Activated CD4-positive, alpha-beta T cell treated with anti-CD3 and anti-CD28 coated beads, Interleukin-2, Interleukin-6, amounts not matched to agents 100 ng/mL and 50 ng/mL, durations not matched to agents 16 hours and 8 hours (primary cell): Measurements from ENCODE around the gene OR4D10.
"Not testable (repeated sequence)": the region's sequence is repeated elsewhere in the genome, so short reads cannot be mapped to it uniquely, and the experiment has no call there.

ENCODE experiments used
- DNase-seq: peaks from one replicate; pipeline ENCODE4 v3.0.0-alpha.2; 2020

OR4D10 gene

DNA sequence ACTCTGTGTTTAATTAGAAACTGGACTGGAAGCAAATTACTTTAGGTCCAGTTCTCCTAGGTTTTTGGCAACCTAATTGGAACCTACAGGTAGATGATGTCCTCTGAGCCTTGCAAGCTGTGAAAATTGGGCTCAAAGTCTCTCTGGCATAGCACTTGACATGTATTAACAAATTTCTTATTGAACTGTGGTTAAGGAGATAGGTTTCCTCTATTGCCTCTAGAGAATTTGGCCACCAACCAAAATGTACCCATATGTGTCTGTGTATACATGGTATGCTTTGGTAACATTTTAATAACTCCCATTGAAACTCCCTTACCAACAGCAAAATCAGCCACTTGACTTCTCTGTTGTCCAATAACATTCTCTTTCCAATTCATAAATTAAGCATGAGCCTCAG is at the start of gene OR4D10:
Gene OR4D10 (plus strand): TSS at position 301 of the 400 bp plus-strand sequence. CDS start 4,115 bp downstream, outside the sequence.
- DNase-seq, result no peak

DNA sequence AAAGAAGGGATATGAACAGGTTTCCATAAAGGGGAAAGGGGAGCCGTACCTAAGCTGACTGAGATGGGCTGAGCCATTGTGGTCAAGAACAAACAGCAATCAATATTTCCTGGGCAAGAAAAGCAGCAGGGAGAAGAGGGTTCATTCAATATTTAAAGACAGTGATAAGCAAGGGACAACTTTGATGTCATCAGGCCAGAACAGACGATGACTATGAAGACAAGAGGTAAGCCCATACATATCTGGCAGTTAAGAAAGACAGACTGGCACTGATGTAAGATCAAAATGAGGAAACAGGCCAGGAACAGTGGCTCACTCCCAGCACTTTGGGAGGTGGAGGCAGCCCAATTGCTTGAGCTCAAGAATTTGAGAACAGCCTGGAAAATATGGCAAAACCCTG is 49.3 kb upstream of the OR4D10 start:
- no peak for DNase-seq

DNA sequence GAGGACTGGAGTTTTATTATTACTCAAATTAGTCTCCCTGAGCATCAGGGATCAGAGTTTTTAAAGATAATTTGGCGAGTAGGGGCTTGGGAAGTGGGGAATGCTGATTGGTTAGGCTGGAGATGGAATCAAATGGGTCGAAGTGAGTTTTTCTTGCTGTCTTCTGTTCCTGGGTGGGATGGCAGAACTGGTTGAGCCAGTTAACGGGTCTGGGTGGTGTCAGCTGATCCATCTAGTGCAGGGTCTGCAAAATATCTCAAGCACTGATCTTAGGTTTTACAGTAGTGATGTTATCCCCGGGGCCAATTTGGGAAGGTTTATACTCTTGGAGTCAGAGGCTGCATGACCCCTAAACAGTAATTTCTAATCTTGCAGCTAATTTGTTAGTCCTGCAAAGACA is 48.0 kb upstream of the OR4D10 start:
- no peak for DNase-seq

DNA sequence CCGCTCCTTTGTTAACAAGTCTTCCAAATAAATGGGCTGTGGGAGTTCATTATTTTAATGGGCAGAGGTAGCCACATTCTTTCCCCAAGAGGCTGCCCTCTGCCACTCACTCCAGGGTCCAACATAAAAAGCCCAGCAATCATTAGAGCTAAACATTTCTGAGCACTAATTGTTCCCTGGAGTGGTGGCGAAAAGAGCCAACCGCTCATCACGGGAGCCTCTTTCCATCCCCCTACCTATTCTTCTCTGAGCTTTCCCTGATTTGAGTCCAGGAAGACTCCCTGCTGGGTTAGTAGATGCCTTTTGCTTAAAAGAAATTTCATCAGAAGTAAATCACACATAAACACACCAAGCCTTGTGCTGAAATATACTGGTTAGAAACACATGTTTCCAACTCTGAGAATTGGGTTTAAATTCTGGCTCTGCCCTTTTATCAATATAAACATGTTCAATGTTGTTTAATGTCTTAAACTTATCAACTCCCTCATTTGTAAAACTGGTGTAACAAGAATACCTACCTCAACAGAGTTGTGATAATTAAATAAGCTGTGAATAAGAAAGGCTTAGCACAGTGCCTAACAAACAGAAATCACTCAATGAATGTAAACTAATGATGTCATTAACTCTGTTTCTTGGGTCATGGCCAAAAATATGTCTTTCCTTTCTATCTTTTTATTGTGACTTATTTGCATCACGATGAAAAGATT is 46.6 kb upstream of the OR4D10 start, which contains the start of gene OR5A2:
Gene OR5A2 (minus strand): TSS at position 53 of the 707 bp plus-strand sequence. CDS start 3,460 bp downstream, outside the sequence.
- no peak for DNase-seq

DNA sequence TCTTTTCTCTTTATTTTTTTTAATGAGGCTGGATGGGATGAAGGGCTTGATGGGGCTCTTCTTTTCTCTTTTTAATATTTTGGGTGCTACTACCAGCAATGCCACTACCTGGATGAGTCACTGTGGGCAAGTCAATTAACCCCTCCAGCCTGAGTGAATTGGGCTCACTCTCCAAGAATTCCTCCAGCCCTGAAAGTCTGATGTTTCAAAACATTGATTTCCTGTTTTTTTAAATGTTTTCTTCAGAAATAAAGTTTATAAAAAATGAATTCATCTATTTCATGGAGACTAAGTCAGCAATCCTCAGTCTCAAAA is 46.1 kb upstream of the OR4D10 start:
- no peak for DNase-seq

DNA sequence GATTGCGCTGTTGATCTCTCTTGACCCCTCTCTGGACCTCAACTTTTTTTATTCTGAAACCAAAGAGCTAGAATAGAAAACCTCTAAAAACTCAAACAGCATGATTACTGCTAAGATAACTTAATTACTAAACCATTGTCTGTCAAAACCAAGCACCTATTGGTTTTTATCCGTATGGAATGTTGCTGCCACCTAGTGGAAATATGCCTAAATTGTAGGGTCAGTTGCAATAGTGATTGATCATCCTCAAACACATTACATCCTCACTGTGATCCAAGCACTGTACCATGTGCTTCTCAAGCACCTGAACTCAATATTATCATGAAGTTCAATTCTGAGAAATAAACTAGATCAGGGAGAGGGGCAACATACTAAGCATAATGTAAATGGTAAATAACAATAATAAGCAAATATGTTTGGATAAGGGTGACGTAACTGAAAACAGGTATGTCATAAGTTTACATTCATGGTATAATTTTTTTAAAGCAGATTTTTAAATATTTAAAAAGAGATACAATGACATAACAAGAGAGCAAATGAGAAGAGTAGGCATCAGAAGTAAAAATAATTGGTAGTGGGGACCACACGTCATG is 43.1 kb upstream of the OR4D10 start:
- peak; percentile 72 for DNase-seq

DNA sequence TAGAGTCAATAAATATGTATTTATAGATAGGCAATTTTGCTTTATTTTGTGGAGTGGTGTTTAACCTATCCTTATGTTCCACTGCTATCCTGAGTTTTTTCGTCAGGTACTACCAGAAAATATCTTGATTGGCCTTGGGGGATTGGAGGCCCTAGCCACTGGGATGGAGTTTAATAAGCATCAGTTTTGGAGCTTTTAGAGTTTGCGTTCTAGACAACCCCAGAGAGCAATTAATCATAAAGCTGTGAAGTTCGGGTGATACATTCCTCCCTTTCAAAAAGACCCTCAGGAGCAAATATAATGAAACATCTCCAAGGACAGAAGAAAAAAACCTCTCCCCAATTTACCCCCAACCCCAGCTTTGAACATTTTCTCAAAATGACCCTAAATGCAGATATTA is 36.9 kb upstream of the OR4D10 start, which contains the start of gene OR5A1:
Gene OR5A1 (plus strand): TSS at position 301 of the 400 bp plus-strand sequence. CDS start 6,700 bp downstream, outside the sequence.
- no peak for DNase-seq

DNA sequence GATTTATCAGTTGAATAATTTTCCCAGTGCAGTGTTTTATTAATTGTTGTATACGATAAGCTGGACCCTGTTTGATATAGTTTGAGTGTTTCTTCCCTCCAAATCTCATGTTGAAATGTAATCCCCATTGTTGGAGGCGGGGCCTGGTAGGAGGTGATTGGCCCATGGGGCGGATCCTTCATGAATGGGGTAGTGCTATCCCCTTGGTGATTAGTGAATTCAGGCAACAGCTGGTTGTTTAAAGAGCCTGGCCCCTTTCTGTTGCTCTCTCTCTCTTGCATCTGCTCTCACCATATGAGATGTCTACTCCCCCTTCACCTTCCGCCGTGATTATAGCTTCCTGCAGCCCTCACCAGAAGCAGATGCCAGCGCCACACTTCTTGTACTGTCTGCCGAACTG is 35.3 kb upstream of the OR4D10 start:
- DNase-seq, result no peak

DNA sequence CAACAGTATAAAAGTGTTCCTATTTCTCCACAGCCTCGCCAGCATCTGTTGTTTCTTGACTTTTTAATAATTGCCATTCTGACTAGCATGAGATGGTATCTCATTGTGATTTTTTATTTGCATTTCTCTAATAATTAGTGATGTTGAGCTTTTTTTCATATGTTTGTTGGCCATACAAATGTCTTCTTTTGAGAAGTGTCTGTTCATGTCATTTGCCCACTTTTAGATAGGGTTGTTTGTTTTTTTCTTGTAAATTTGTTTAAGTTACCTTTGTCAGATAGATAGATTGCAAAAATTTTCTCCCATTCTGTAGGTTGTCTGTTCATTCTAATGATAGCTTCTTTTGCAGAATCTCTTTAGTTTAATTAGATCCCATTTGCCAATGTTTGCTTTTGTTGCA is 27.5 kb upstream of the OR4D10 start:
- DNase-seq, result not testable (repeated sequence)

DNA sequence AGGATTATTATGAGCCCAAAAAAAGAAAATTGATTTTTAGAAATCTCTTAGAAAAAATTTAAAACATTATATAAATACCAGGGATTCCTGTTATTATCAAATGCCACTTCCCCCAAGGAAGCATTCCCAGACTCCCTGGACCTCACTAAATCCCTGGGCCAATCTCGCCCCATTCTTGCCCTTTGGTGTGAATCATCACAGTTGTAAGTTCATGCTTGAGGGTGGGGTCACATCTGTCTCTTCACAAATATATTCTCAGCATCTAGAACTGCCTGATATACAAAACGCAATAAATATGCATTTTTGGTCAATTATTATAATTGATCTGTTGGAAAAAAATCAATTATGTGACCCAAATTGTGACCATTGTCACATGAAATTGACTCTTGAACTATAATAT is 24.6 kb upstream of the OR4D10 start:
- DNase-seq, result no peak

DNA sequence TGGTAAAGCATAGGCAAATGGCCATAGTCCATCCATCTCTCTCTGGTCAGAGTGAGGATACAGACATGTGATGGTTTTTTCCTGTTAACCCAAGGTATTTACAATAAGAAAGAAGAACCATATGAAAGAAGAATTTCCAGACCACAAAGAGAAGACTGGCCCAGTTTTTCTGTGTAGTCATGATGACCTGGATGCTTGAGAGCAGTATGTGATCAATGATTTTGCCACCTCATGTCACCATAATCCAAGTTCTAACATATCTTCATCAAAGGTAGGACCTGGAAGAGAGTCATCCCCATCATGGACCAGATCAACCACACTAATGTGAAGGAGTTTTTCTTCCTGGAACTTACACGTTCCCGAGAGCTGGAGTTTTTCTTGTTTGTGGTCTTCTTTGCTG is 16.5 kb upstream of the OR4D10 start, which contains the start of gene OR4D6:
Gene OR4D6 (plus strand): TSS at position 301 of the 400 bp plus-strand sequence. CDS start 0 bp downstream, at position 301.
- no peak for DNase-seq

DNA sequence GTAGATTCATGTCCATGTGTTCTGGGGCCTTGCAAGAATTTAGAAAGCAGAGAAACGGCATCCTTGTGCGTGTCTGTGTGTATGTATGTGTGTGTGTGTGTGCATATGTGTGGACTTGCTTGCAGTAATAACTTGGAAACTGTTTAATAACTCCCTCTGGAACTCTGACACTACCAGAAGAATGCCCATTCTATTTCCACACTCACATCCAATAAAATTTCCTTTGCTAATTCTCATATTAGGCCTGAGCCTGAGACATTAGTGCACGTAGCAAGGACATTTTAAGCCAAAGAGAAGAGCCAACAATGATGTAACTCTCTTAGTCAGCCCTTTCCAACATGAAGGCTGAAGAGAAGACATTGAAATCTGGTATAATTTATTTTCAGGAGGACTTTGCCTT is 13.2 kb upstream of the OR4D10 start:
- no peak for DNase-seq

DNA sequence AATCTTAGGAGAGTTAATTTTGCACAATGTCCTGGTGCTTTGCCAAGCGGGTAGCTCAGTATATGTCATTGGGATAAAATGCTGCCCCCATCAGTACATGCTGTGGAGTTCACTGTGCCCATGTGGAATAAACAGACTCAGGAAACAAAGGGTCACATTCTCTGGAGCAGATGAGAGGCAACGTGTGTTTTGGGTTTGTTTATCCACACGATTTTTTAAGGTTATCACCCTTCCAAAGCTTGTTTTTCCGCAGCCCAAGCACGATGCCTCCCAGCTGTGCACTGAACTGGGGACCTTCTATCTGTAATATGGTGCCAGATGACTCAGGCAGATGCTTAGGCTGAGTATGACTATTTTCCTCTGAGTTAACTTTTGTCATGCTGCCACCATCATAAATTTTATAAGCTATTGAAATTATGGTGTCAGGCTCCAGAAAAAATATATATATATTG is 9.9 kb upstream of the OR4D10 start:
- no peak for DNase-seq

DNA sequence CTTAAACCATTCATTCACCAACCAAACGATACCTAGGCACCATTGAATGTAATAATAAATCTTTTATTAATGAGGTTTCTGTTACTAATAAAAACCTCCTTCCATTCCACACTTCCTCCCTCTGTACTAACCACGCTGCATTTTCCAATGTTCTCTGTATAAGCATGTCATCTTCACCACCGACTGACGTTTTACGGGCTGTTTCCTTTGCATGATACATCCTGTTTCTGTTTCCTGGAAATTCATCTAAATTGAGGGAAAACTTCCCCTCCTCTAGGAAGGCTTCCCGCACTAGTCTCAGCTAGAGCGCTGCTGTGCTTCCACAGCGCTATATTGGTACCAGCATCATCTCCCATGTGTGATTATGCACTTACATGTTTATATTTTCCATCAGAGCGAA is 2.1 kb downstream of the OR4D10 start:
- no peak for DNase-seq

DNA sequence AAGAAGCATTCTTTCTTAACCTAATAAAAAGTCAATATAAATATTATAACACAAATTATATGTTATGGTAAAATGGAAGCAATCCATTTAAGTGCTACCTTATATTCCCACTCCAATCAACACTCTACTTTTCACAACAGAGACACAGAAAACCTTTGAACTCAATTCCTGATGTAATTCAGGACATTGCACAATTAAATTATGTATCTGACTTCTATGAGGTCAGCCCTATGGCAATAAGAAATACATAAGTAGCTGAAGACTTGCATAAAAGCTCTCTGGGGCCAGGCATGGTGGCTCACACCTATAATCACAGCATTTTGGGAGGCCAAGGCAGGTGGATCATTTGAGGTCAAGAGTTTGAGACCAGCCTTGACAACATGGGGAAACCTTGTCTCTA is 6.8 kb downstream of the OR4D10 start:
- no peak for DNase-seq

DNA sequence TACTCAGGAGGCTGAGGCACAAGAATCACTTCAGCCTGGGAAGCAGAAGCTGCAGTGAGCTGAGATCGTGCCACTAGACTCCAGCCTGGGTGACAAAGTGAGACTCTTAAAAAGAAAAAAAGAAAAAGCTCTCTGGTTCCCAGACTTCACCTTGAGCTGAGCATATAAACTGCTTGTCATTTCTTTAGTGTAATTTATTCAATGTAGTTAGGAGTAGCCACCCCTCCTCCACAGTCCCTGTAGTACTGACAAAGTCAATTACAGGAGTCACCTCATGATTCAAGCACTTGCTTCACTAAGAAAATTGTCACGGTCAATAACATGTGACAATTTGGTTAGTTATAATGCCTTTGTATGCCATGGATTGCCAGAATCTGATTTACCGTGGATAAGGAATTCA is 7.2 kb downstream of the OR4D10 start:
- DNase-seq, result no peak

DNA sequence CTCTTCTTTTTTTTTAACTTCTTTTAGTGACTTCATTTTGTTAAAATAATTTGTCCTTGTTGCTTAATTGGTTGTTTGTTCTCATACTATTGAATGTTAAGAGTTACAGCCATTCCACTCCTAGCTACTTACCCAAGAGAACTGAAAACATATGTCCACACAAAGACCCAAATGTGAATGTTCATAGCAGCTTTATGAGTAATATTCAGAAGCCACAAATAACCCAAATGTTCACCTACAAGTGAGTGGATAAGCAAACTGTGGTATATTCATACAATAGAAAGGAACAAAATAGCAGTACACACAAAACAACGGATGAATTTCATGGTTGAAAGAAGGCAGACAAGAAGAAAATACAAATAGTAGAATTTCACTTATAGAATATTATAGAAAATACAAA is 28.8 kb downstream of the OR4D10 start:
- peak; percentile 7 for DNase-seq

DNA sequence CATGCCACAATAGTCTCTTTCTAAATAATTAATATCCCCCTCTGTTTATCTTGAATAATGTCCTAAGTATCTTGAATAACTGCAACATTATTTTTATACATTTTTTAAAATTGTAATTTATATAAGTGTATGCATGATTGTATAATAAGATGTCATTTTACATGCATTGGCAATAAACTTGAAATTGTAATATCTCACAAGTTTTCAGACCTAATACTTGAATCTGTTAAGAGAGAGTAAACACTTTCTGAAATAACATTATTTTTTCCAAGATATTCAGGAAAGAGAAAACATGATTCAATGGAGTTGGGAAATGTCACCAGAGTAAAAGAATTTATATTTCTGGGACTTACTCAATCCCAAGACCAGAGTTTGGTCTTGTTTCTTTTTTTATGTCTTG is 30.2 kb downstream of the OR4D10 start, which contains the start of gene OR4D11:
Gene OR4D11 (plus strand): TSS at position 301 of the 400 bp plus-strand sequence. CDS start 0 bp downstream, at position 301.
- no peak for DNase-seq

DNA sequence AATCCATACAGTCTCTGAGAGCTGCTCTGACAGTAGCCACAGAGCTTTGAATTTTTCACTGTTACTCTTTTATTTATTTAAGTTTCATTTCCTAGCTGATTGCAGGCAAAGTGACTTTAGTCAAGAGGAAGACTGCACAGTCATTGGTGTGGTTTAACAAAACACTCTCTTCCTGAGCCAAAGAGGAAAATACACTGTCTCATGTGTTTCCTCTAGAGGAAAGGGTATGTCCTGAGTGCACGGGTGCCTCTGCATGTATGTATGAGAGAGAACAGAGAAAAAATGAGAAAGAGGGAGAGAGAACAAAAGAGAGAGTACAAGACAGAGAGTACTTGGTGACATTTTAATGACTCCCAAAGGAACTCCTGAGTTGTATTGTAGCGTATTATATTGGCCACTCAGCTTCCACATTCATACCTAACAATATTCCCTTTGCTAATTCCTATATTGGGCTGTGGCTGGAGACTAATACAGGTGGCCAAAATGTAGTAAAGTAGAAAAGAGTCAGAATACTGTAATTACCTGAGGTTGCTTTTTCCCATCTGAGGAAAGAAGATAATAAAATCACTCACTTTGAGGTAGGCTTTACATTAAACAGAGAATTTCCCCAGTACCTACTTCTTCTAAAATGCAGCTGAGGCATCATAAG is 38.0 kb downstream of the OR4D10 start, which contains the start of gene OR4D9:
Gene OR4D9 (plus strand): TSS at position 599 of the 649 bp plus-strand sequence. CDS start 3,374 bp downstream, outside the sequence.
- DNase-seq, result peak; percentile 16

DNA sequence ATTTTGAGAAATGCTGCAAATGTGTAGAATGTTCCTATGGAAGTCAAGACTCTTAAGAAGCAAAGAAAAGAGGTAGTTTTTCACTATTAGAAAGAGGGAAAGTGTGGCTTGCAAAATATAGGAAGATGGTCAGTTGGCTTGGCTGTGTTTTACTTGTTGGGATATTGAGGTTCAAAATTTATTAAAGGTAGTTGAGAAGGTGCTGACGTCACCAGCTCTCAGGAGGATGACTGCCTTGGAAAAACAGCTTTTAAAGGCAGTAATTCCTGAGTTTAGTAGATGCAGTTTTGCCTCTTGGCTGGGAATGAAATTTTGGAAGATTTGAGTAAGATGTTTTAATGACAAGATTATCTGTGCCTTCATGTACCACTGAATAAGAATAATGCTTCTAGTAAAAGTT is 38.6 kb downstream of the OR4D10 start:
- no peak for DNase-seq

DNA sequence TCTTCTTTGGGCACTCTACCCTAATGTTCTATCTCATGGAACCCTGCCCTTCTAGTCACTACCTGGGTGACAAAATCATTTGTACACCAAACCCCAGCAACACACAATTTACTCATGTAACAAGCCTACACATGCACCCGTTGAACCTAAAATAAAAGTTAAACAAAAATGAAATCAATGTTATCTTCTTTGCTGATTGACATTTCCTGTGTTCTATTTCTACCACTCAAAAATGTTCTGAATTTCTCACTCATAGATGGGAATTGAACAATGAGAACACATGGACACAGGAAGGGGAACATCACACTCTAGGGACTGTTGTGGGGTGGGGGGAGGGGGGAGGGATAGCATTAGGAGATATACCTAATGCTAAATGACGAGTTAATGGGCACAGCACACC is 47.0 kb downstream of the OR4D10 start:
- not testable (repeated sequence) for DNase-seq

DNA sequence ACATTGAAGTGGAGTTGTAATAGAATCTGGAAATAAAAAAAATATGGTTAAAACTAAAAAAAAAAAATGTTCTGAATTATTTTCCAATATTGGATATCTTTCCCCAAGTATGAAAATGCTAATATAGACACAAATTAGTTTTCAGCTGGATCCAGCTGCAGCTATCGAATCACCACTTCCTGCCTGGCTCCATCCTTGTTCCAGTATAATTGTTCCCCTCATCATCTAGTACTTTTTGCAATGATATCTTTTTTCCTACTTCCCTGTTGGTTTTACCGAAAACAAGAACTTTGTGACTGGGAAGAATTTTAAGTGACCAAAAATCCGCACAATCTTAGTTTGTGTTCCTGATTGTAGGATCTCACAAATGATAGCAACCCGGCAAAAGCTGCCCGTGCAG is 47.6 kb downstream of the OR4D10 start:
- DNase-seq, result no peak

DNA sequence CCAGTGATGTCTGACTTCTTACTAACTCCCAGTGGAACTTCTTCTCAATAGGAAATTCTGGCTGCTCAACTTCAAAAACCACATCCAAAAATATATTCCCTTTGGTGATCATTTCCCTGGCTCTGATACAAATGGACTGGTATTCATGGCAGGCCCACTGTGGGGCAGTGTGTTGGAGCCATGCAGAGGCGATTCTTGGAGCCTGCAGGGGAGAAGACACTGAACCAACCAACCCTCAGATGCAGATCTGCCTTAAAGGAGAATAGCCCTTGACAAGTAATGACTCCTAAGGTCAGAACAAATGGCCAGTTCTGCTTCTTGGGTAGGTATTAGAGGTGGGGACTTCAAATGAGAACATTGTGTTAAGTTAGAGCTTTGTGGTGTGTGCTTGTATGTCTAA is 50.4 kb downstream of the OR4D10 start:
- DNase-seq, result no peak

DNA sequence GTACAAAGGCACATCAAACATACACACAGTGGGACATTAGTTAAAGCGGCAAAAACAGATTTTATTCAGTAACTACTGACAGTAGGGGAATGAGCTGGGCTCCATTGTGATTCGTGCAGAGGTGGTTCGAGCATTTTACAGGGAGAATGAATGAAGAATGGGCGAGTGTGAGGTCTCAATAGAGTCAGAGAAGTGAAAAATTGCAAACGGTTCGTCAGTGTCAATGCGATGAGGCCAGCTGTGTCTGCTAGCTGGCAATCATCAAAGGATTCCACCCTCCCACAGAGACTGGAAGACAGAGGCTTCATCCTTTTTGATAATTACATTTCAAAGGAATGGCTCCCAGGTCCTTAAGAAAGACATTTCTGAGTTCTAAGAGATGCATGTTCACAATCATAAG is 55.6 kb downstream of the OR4D10 start:
- no peak for DNase-seq
